Vagina (tissue), 2 donors: Measurements from ENCODE around the gene CGB7.

Experiments
- POLR2AphosphoS5 ChIP-seq, 2 donors: sonication (generic); formaldehyde crosslinking; IDR thresholded peaks; one replicate each; pipeline ENCODE4 v1.9.0; 2017; ENCODE audit warnings: antibody characterized with exemption in 2 of 2, mild to moderate bottlenecking in 2 of 2, low read depth in 1 of 2; ENCODE audit not compliant: insufficient read depth in 1 of 2
- TF ChIP-seq, protein P1 (sequence below), 3 experiments: fragments of 450-650 bp in 2 of 3; fragments of 200-600 bp in 1 of 3; sonication (generic) in 1 of 3; IDR thresholded peaks; one replicate each; pipeline ENCODE4 v1.5.1; 2017 to 2019; ENCODE audit warnings: antibody characterized with exemption in 3 of 3, mild to moderate bottlenecking in 2 of 3, moderate library complexity in 2 of 3

DNA sequence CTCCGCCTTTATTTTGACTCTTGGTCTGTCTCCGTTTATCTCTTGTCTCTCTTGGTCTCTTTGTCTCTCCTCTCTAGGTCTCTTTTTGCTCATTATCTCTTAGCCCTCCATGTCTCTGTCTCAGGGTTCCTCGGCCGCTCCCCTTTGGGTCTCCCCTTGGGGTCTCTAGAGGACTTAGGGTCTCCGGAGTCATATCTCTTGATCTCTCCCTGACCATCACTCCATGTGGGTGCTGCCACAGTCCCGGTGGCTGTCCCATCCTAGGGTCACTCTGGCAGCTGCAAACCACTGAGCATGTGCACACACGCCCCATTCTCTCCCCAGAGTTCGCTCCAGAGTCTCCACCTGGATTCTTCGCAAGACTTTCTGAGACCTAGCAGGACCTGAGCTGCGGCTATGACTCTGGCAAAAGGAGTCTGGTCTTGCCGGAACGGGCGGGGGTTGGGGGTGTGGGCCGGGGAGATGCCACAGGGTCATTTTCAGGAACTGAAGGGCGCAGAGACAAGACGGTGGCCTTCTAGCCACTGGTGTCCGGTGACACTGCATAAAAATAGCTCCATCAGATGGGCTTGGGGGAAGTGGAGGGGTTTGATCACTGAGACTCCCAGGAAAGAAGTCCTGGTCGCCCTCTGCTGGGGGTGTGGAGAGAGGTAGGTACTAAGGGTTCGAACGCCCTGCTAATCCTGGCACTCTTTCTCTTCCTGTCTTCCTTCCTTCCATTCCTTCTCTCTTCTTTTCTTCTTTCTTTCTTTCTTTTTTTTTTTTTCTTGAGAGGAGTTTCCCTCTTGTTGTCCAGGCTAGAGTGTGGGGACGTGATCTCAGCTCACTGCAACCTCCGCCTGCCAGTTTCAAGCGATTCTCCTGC is 16.2 kb upstream of the CGB7 start:
- TF ChIP-seq, protein P1, sequence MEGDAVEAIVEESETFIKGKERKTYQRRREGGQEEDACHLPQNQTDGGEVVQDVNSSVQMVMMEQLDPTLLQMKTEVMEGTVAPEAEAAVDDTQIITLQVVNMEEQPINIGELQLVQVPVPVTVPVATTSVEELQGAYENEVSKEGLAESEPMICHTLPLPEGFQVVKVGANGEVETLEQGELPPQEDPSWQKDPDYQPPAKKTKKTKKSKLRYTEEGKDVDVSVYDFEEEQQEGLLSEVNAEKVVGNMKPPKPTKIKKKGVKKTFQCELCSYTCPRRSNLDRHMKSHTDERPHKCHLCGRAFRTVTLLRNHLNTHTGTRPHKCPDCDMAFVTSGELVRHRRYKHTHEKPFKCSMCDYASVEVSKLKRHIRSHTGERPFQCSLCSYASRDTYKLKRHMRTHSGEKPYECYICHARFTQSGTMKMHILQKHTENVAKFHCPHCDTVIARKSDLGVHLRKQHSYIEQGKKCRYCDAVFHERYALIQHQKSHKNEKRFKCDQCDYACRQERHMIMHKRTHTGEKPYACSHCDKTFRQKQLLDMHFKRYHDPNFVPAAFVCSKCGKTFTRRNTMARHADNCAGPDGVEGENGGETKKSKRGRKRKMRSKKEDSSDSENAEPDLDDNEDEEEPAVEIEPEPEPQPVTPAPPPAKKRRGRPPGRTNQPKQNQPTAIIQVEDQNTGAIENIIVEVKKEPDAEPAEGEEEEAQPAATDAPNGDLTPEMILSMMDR (IDR thresholded peaks at IDR 0.05), result no peak
- TF ChIP-seq POLR2AphosphoS5 (IDR thresholded peaks at IDR 0.05; ENCODE audit: insufficient read depth in 1 of 2, low read depth in 1 of 2), result no peak
